HG03159 (cell line): ENCODE results near the gene CDHR4.
"Not testable (repeated sequence)": the region's sequence is repeated elsewhere in the genome, so short reads cannot be mapped to it uniquely, and the experiment has no call there.

Experiments used
- ATAC-seq: cut with Tn5 transposase; IDR thresholded peaks from one replicate; pipeline ENCODE4 v1.9.1; 2021; ENCODE audit warnings: mild to moderate bottlenecking, moderate library complexity; ENCODE audit not compliant: unreplicated experiment

The CDHR4 gene

GRCh38 chr3:49799761-49800160 lies at the start of gene CDHR4:
CDHR4 (minus strand) TSS chr3:49799873; CDS start chr3:49799812, 61 bp downstream.
- ATAC-seq: no peak

DNA sequence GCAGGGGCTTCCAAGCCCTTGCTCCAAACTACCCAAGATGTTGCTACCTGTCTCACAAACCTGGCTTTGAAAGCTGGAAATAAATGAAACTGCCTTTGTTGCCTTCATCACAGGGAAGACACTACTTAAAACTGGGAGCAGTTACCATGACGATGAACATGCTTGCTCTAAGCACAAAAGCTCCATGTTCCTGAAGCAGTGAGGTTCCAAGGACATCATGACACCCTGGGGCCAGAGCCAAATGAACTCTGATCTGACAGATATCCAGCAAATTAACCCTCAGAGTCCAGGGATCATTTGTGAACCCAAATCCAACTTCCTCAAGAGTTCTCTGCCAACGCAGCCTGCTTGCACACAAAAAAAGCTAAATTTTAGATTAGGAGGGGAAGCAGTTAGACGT lies 46.0 kb upstream of the CDHR4 start:
- ATAC-seq: no peak

DNA sequence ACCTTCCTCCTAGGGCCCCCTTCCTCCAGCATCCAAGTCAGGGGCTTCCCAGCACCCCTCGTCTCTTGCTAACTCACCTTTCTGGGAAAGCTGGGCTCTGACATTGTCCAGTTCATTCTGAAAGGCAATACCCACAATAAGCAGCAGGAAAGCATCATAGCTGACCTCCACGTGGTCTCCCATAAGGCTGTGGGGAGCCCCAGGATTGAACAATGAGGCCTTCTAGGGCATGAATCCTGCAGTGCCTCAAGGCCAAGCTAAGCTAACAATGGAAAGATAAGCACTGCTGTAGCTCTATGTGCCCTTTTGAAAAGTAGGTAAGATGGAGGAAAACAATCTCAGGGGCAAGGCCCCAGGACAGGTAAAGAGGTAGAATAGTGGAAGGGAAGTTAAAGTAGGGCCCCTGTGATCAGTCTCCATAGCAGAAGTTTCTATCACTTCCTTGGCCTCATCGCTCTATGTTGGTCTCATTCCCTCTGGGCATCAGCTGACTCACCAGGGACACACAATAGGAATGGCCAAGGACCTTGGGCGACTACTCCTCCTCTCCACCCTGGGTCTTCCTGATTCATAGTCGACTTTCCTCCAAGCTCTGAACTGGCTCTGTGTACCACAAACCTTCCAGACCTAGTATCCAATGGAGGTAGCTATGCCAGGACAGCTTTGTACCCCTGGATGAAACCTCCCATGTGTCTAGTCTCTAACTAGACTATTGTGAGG lies 45.0 kb upstream of the CDHR4 start:
- ATAC-seq: no peak

DNA sequence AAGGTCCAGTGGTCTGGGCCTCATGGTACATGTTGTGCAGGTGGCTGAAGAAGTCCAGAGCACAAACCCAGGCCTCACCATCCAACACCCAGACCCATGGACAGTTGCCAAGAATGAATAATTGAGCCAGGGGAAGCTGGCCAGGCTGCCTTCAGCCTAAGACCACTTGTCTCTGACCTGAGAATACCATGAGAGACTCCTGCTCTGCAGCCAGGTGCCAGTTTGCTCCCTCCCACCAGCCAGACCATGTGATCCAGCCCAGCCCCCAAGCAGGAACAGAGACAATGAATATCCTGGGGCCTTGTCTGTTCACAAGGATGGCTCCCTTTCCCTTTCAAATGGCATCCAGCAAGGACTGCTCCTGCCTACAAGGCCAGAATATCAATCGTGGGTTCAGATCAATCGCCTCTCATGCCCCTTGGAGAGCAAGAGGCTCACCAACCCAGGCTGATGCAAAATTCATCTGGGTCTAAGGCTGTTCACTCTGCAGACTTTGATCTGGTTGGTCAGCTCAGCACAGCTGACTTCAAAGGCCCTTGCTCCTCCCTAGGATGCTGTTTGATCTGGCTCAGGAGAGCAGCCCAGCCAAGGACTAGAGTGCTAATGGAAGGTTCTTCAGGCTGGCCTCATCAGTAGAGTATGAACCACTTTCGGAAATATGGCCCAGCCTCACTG lies 43.3 kb upstream of the CDHR4 start:
- ATAC-seq: no peak

DNA sequence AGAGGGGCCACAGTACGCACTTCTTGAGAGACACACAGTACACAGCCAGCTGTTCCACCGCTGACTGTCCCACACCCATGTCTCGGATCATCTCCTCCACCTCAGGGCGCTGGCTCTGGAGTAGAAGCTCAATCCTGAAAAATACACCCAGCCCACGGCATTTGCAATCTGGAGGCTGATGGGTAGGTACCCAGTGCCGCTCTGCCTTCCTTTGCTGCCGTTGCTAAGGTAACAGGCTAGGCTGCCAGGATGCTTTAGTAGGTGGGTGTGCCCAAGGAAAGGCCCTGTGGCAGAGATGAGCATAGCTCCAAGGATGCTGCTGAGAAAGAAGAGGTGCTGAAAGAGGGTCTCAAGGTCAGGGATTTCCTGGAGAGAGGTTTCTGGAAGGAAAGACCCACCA lies 42.1 kb upstream of the CDHR4 start:
- ATAC-seq: no peak

GRCh38 chr3:49841126-49841696 lies 41.5 kb upstream of the CDHR4 start:
- no peak for ATAC-seq

- no peak for ATAC-seq
Measured at GRCh38 chr3:49840388-49840787, 40.7 kb upstream of the CDHR4 start.

DNA sequence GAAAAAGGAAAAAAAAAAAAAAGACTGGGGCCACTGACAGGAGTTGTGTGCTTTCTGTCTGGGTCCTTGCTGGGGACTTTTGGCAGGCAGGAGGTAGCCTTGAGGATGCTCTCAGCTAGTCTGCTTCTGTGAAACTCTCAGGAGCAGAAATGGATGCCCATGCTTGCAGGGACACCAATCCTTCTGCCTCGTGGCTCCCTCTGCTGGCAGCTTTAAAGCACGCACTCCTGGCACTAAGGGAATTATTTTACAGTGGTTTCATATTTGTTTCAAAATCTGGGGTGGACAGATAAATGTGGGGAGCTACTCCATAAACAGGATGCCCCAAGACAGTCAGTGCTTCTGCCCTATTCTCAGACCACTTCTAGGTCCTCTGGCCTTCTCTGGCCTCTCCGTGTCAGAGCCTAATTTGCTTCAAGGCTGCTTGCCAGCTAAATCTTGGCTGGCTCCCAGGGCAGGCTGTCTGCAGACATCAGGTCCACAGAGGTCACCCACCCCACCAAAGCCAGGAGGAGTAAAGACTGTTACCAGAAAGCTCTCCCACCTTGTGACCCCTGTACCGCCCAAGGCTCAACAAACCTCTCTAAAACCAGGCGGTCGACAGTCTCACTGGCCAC lies 39.6 kb upstream of the CDHR4 start:
- ATAC-seq: no peak

DNA sequence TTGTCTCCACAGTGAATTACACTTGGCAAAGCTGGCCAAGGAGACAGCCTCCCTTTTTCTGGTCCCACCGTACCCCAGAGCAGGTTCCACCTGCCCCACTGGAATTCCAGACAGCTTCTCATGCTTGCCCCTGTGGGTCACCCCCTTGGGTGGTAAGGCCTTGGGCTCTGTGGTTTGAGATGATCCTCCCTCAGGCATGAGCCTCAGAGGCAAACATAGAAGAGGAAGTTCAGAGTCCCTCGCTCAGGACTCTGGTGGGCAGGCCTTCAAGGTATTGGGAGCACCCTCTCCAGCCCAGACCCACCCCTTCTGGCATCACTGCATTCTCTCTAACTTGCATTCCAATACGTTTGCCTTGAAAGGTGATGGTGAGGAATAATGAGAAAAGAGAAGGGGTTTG lies 31.7 kb upstream of the CDHR4 start:
- ATAC-seq: no peak

DNA sequence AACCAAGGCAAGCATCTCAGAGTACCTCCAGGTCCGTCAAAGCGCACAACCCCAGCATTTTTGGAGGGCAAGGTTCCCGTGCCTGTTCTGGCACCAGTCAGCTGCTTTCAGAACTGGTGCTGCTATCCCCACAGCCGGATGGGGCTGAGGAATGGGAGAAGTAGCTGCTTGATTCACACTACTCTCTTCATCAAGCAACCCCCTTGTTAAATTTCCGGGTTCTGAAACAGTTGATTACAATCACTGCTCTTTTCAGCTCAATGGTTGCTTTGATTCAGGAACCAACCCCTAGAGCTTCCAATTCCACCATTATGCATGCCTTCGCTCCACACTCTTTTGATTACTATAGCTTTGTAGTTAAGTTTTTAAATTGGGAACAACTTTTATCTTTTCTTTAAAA lies 26.3 kb upstream of the CDHR4 start:
- no peak for ATAC-seq

- ATAC-seq: not testable (repeated sequence)
Measured at GRCh38 chr3:49823131-49823530, 23.5 kb upstream of the CDHR4 start.

- peak; percentile 49 for ATAC-seq
Measured at GRCh38 chr3:49813497-49814174, 14.0 kb upstream of the CDHR4 start, which contains the start of gene UBA7. UBA7 (minus strand) TSS chr3:49813953; CDS start chr3:49813787, 166 bp downstream.

GRCh38 chr3:49812916-49813496 lies 13.3 kb upstream of the CDHR4 start:
- no peak for ATAC-seq

DNA sequence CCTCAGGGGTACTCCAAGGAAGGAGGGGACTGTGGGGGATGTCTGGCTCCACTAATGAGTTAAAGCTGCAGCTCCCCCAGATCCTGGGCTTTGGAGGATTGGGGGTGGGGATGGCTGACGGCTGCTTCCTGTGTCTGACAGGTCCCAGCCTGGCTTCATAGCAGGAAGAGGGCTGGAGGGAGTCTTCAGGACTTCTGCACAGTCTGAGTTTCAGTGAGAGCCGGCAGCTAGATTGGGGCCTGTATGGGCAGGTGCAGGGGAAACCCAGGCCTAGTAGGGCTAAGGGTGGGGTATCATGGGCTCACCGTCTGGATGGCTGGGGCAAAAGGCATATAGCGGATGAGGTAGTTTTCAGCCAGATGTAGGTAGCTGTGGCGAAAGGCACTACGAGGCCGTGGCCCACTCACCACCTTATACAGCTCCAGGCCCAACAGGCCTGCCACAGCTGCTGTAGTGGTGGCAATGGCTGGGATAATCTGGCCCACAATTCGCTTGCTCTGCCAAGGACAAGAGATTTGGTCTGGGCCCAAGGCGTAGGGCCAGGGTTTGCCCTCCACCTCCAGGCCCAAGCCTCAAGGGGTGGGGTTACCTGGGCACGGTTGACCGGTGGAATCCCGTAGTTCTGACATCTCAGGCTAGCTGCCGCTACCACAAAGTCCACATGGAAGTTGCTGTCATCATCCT lies 7.9 kb upstream of the CDHR4 start:
- ATAC-seq: no peak

- ATAC-seq: no peak
Measured at GRCh38 chr3:49806850-49807249, 7.2 kb upstream of the CDHR4 start.

DNA sequence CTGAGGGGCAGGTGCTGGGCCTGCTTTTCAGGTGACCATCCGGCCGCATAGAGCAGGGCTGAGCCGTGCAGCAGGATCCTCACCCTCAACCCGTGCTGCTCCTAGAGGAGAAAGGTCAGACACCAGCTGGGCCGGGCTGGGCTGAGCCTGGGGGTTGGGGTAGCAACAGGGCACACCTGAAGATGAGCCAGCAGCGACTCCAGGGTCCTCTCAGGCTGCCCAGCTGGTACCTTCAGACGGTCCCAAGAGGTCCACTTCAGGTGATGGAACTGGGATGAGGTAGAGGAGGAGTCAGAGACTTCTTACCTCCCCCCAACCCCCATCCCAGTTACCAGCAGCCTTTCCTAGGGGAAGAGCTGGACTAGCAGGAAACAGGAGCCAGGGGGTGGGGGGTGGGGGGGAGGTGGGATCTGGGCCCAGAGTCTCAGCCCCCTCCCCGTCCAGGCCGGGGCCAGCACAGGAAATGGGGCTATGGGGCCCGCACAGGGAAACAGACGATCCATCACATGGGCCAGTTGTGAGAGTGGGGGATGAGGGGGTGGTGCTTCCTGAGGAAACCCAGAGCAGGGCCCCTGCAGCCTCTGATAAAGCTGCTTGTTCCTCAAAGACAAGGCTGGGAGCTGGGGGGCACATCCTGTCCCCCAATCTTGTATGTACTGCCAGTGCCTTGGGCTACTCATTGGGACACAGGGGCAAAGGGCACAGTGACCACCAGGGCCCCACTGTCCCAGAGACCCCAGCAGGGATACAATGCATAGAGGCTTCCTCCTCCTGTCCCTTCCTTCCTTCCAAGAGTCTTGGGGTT lies 6.4 kb upstream of the CDHR4 start:
- ATAC-seq: no peak

GRCh38 chr3:49805367-49805782 lies 5.7 kb upstream of the CDHR4 start:
- ATAC-seq: no peak

GRCh38 chr3:49804141-49805041 lies 4.7 kb upstream of the CDHR4 start:
- no peak for ATAC-seq
